ENCODE results near the gene RANBP9. TPM values are rescaled to one million over a fixed set of nuclear protein-coding genes. Genes with fewer than 3 reads are reported as not detected.

Gene RANBP9
- total RNA-seq, 1 experiment from 2014 or later: 57.4 TPM

GRCh38 chr6:13725570-13725969, 13.9 kb upstream of the RANBP9 start:
- no peaks in the 10 kb centered on the region for H3K36me3 ChIP-seq (ENCODE audit: insufficient read depth, low read length, poor library complexity, severe bottlenecking)
- CTCF ChIA-PET: no interaction called here
- intact Hi-C loops (cut with micrococcal nuclease; ENCODE audit: unreplicated experiment): no loop called here

GRCh38 chr6:13725052-13725451, 13.4 kb upstream of the RANBP9 start:
- H3K27me3 ChIP-seq (replicated peaks; ENCODE audit: insufficient read depth, low read depth, low read length, poor library complexity): no peaks in the 10 kb centered on the region
- no peaks in the 10 kb centered on the region for H3K9me3 ChIP-seq (ENCODE audit: low read depth, low read length, poor library complexity, severe bottlenecking)
- DNase-seq (ENCODE audit: low spot score): no peak
- H3K27ac ChIP-seq (ENCODE audit: low read depth, low read length, poor library complexity, severe bottlenecking): no peak overlapping the region
- intact Hi-C loops (cut with micrococcal nuclease; ENCODE audit: unreplicated experiment): no loop called here
- no peaks in the 10 kb centered on the region for H3K4me1 ChIP-seq (ENCODE audit: insufficient read depth, low read length, poor library complexity, severe bottlenecking)
- H3K4me3 ChIP-seq (ENCODE audit: low read depth, low read length, poor library complexity, severe bottlenecking): no peak overlapping the region
- CTCF ChIA-PET: no interaction called here
- H3K36me3 ChIP-seq (ENCODE audit: insufficient read depth, low read length, poor library complexity, severe bottlenecking): no peaks in the 10 kb centered on the region
- no TSS peak for BruUV-seq (replicated peaks)
- TF ChIP-seq EZH2 (IDR thresholded peaks at IDR 0.05; ENCODE audit: borderline replicate concordance, low read depth, low read length, poor library complexity, severe bottlenecking): no peak
- TF ChIP-seq CTCF (conservative IDR thresholded peaks at IDR 0.05; ENCODE audit: low read depth, low read length): no peak
- POLR2A ChIA-PET (ENCODE audit: low non-redundant PET): no interaction called here

More at GRCh38 chr6:13725570-13725969, 13.9 kb upstream of the RANBP9 start:
- no peak overlapping the region for H3K4me3 ChIP-seq (ENCODE audit: low read depth, low read length, poor library complexity, severe bottlenecking)
- H3K27me3 ChIP-seq (replicated peaks; ENCODE audit: insufficient read depth, low read depth, low read length, poor library complexity): no peaks in the 10 kb centered on the region
- no peak for DNase-seq (ENCODE audit: low spot score)
- no peak overlapping the region for H3K27ac ChIP-seq (ENCODE audit: low read depth, low read length, poor library complexity, severe bottlenecking)
- TF ChIP-seq EZH2 (IDR thresholded peaks at IDR 0.05; ENCODE audit: borderline replicate concordance, low read depth, low read length, poor library complexity, severe bottlenecking) (no peak), CTCF (conservative IDR thresholded peaks at IDR 0.05; ENCODE audit: low read depth, low read length) (no peak)
- no peaks in the 10 kb centered on the region for H3K9me3 ChIP-seq (ENCODE audit: low read depth, low read length, poor library complexity, severe bottlenecking)
- H3K4me1 ChIP-seq (ENCODE audit: insufficient read depth, low read length, poor library complexity, severe bottlenecking): no peaks in the 10 kb centered on the region
- no TSS peak for BruUV-seq (replicated peaks)
- POLR2A ChIA-PET (ENCODE audit: low non-redundant PET): no interaction called here

- no peaks in the 10 kb centered on the region for H3K27me3 ChIP-seq (replicated peaks; ENCODE audit: insufficient read depth, low read depth, low read length, poor library complexity)
- H3K4me3 ChIP-seq (ENCODE audit: low read depth, low read length, poor library complexity, severe bottlenecking): no peak overlapping the region
- H3K27ac ChIP-seq (ENCODE audit: low read depth, low read length, poor library complexity, severe bottlenecking): no peak overlapping the region
- H3K9me3 ChIP-seq (ENCODE audit: low read depth, low read length, poor library complexity, severe bottlenecking): no peaks in the 10 kb centered on the region
- TF ChIP-seq EZH2 (IDR thresholded peaks at IDR 0.05; ENCODE audit: borderline replicate concordance, low read depth, low read length, poor library complexity, severe bottlenecking): no peak
- TF ChIP-seq CTCF (conservative IDR thresholded peaks at IDR 0.05; ENCODE audit: low read depth, low read length): no peak
- CTCF ChIA-PET: no interaction called here
- DNase-seq (ENCODE audit: low spot score): no peak
- intact Hi-C loops (cut with micrococcal nuclease; ENCODE audit: unreplicated experiment): no loop called here
- H3K36me3 ChIP-seq (ENCODE audit: insufficient read depth, low read length, poor library complexity, severe bottlenecking): no peaks in the 10 kb centered on the region
- no peaks in the 10 kb centered on the region for H3K4me1 ChIP-seq (ENCODE audit: insufficient read depth, low read length, poor library complexity, severe bottlenecking)
- POLR2A ChIA-PET (ENCODE audit: low non-redundant PET): no interaction called here
- BruUV-seq (replicated peaks): no TSS peak
Observed at GRCh38 chr6:13724182-13724581, 12.5 kb upstream of the RANBP9 start.
